Amygdala (tissue), 56 donors: Measurements from ENCODE around the gene DSCAM.
"Not testable (repeated sequence)": the region's sequence is repeated elsewhere in the genome, so short reads cannot be mapped to it uniquely, and the experiment has no call there.

Experiments
- DNase-seq, 56 donors: peaks; one replicate each; lab custom pipeline; 2025; lab: John Stamatoyannopoulos, UW

DSCAM gene

GRCh38 chr21:40278345-40278744 lies 568.6 kb downstream of the DSCAM start:
- DNase-seq = no peak

GRCh38 chr21:40276001-40276400 lies 571.0 kb downstream of the DSCAM start:
- no peak for DNase-seq

GRCh38 chr21:40272037-40272436 lies 574.9 kb downstream of the DSCAM start:
- DNase-seq = no peak

DNA sequence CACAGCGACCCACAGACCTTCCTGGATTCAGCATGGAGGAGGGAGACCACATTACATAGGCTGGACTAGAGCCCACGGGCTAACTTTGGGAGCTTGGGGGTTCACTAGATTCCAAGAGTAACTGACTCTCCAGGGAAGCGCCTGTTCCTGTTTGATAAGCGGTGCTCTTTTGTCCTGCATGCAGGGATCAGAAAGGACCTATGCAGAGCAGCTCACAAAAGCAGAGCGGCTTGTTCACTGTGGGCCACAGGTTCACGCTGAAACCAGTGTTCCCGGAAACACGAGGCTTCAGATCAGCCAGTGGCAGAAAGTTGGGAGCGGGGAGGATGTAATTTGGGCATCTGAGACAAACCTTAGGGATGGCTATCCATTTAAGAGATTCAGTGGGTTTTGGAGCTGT lies 575.8 kb downstream of the DSCAM start:
- DNase-seq = no peak

DNA sequence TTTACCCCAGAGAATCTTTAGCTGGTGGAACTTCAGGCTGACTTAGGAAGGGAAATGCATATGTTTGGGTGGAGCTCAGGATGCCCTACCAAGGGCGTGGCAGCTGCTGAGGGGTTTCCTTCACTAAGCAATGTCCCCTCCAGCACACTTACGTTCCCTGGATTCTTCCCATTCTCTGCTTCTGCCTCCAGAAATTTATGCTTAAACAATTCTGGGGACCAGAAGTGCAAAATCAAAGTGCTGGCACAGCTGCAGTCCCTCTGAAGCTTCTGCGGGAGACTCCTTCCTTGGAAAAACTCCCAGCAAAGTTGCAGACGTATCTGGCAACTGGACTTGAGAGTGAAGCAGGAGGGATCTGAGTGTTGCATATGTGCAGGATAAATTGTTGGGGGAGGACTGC lies 576.9 kb downstream of the DSCAM start:
- no peak for DNase-seq

DNA sequence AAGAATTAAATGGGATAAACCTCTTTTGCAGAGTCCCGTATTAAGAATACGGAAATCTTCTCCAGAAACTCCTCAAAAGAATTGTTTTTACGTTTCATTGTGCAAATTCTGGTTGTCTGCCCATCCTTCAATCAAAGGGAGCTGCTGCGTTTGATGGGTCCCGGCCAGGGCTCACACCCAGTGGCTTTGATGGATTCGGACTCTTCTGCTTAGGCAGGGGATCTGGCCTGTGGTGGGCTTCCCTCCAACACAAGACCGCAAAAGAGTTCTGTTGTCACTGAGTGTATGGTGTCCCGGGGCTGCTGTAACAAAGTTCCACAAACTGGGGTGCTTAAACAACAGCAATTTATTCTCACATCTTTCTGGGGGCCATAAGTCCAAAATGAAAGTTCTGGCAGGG lies 577.7 kb downstream of the DSCAM start:
- DNase-seq = no peak

- DNase-seq = not testable (repeated sequence)
These were observed 588.5 kb downstream of the DSCAM start for GRCh38 chr21:40258456-40258855.

DNA sequence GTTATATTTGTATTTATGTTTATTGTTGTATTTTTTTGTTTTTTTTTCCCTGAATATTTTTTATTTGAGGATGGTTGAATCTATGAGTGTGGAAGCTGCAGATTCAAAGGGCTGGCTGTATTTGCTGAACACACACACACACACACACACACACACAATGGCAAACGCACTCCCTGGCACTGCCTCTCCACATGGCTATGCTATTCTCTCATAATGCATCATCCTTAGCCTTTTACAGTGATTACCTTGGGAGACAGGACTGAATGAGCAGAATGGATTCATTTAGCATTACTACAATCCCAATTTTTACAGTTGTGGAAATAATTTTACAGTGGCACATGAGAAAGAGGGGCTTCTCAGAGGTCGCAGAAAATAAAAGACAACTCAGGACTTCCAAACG lies 589.6 kb downstream of the DSCAM start:
- no peak for DNase-seq

GRCh38 chr21:40255518-40256444 lies 591.2 kb downstream of the DSCAM start:
- no peak for DNase-seq

GRCh38 chr21:40254540-40255465 lies 592.2 kb downstream of the DSCAM start:
- peak in 1 of 56 donors; percentile 1 for DNase-seq

DNA sequence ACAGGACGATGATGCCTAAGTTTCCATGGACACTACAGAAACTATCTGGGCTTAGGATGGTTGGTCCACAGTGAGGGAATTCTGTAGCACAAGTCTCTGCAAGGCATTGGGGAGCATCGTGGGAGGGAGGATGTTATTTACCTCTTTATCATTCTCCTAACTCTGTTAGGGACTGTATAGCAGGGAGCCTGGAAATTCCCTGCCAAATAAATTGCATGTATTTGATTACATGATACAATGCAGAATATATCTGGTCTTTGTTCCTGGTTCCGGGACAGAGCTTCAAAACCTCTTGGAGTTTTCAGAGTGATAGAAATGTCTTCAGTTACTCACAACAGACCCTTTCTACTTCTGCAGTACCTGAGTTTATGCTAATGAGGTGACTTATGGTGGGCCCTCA lies 593.8 kb downstream of the DSCAM start:
- DNase-seq = no peak

DNA sequence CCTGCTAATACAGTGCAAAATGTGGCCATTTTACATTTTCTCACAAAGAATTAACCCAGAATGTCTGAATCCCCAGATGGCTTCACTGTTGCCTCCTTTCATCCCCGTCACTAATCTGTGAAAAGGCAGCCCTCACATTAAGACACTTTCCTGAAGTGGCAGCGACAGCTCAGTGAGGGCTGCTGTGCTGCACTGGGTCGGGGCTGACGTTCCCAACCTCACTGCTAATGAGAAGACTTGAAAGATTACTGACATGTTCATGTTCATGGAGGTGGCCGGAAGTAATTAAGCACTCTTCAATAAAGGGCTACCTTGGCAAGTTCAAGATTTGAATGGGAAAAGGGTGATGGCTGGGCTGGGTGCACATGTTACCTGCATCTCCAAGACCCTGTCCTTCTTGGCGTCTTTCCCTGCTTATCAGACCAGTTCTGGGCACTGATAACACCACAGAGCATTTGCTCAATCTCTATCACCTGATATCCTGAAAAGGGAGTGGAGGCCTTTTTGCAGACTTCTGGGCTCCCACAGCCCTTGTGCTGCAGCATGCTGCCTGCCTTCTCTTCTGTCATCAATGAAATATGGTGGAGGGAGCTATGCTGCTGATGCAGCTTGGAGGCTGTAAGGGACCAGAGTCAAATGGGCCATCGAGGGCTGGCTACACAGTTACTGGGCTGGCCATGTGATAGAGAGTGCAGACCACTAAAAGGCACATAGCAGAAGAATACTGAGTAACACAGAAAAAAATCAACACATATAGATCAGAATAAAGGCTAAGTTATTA lies 596.3 kb downstream of the DSCAM start:
- DNase-seq = no peak

DNA sequence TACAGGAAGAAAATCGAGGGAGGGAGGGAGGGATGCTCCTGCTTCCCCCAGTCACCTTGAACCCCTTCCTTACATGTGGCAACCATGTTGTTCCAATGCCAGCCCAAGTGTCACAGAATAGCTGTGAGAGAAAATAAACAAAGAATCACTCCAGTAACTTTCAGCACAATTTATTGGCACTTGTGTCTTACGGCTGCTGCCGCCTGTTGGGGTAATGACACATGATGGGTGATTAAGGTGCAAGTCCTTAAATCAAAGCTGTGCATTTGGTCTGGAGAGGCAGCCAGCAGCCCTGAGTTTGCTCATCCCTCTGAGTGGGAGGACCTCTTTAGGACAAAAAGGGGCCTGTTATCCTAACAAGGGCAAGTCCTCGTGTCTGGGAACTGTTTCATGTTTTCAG lies 602.0 kb downstream of the DSCAM start:
- peak in 1 of 56 donors; percentile 1 for DNase-seq

- DNase-seq = no peak
These were observed 603.3 kb downstream of the DSCAM start for GRCh38 chr21:40243685-40244084.

DNA sequence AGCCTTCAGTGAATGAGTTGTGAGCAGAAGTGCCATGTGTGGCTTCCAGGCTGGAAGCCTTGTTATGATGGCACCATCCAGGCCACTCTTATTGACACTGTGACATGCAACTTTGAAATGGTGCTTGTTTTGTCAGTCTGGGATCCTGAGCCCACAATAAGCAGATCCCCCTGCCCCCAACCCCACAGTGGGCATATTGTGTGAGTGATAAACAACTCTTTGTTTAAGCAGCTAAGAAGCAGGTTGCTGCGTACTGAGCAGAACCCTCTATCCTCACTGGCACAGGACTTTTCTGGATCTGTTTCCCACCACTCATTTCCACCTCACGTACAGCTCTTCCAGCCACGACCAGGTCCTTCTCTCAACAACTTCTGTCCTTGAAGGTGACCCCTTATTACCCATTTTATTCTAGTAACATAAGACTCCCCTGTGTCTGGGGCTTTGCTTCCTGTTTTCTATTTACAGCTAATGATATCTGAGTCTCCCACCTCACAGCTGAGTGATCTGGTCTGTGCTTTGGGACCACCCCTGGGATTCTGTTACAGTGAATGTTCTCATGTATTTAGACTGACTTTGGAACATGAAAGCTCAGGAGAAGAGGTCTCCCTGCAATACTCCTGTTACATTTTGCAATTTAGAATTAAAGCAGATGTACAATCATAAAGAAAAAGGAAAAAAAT lies 604.2 kb downstream of the DSCAM start:
- peak in 1 of 56 donors; percentile 6 for DNase-seq

GRCh38 chr21:40235528-40235927 lies 611.4 kb downstream of the DSCAM start:
- DNase-seq = no peak

DNA sequence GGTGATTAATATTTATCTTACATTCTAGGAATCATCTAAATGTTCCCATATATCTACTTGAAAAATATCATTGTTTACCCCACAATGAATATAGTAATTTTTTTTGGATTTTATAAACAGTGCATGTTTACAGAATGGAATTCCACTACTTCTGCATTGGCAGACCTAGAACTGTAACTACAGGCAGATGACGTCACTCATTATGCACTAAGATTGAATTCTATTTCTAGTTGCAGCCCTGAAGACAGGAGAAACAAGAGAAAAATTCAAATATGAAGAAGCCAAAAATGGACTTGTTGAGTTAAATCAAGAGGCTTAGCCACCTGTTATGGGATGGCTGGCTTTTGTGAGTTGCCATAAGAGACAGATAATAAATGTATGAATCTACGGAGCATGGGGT lies 615.0 kb downstream of the DSCAM start:
- no peak for DNase-seq

DNA sequence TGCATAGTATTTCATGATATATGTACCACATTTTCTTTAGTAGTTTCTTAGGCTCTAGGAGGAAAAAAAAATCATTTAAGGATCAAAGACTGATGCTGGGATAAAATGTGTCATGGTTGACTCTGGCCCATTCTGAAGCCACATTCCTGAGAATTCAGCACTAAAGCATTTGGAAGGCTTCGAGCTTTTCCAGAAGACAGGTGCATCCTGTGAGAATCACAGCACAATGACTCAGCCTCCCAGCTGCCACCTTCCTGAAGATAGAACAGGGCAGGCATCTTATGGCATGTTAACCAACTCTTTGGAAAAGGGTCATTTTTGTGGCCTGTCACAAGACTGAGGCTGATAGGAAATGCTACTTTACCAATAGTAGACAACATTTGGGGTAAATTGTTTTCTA lies 619.9 kb downstream of the DSCAM start:
- DNase-seq = no peak

DNA sequence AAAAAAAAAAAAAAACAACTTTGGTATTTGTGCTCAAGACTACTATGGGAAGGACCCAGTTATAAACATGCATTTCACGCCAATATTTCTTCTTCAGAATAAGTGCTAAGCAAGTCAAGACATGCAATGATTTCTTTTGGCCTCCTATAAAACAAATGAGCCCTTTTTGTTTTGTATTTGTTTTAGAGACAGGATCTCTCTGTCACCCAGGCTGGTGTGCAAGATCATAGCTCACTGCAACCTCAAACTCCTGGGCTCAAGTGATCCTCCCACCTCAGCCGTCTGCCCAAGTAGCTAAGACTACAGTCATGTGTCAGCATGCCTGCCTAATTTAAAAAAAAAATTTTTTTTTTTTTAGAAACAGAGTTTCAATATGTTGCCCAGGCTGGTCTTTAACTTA lies 631.0 kb downstream of the DSCAM start:
- no peak for DNase-seq

GRCh38 chr21:40210251-40210650 lies 636.7 kb downstream of the DSCAM start:
- no peak for DNase-seq
